DOHH2 (cell line): ENCODE data around the gene NBEA.

Experiments
- H3F3A ChIP-seq: fragments of 200-600 bp; sonication (generic), shearing (Covaris generic); 2 replicates; pipeline ENCODE4 v1.6.0; 2016; ENCODE audit warnings: antibody characterized with exemption, mild to moderate bottlenecking; ENCODE audit not compliant: control insufficient read depth, insufficient read depth
- H3K27ac ChIP-seq: fragments of 200-600 bp; sonication (generic); 2 replicates; pipeline ENCODE4 v1.5.1; 2014; ENCODE audit warnings: low read depth, mild to moderate bottlenecking, low read length, moderate library complexity
- H3K27me3 ChIP-seq: fragments of 200-600 bp; sonication (generic); 2 replicates; pipeline ENCODE4 v1.6.1; 2014; ENCODE audit warnings: mild to moderate bottlenecking, low read length, mixed read lengths; ENCODE audit not compliant: control insufficient read depth
- H3K36me3 ChIP-seq: fragments of 200-600 bp; sonication (generic); 2 replicates; pipeline ENCODE4 v1.6.1; 2014; ENCODE audit warnings: mild to moderate bottlenecking, low read length, moderate library complexity, mixed read lengths; ENCODE audit not compliant: control insufficient read depth
- H3K4me1 ChIP-seq: fragments of 200-600 bp; sonication (generic); 2 replicates; pipeline ENCODE4 v1.6.1; 2014; ENCODE audit warnings: mild to moderate bottlenecking, low read length, mixed read lengths; ENCODE audit not compliant: control insufficient read depth
- H3K4me2 ChIP-seq: fragments of 200-600 bp; sonication (generic); 2 replicates; pipeline ENCODE4 v1.6.0; 2014; ENCODE audit warnings: mild to moderate bottlenecking, low read length, moderate library complexity
- H3K4me3 ChIP-seq: fragments of 200-600 bp; sonication (generic); 2 replicates; pipeline ENCODE4 v1.5.1; 2014; ENCODE audit warnings: mild to moderate bottlenecking, low read length, mixed read lengths
- H3K79me2 ChIP-seq: fragments of 200-600 bp; sonication (generic); 2 replicates; pipeline ENCODE4 v1.6.1; 2014; ENCODE audit warnings: mild to moderate bottlenecking, low read length, mixed read lengths; ENCODE audit not compliant: control insufficient read depth
- H3K9me2 ChIP-seq: fragments of 200-600 bp; sonication (generic); replicated peaks from 2 replicates; pipeline ENCODE4 v1.6.1; 2014; ENCODE audit warnings: mild to moderate bottlenecking, low read length, mixed read lengths; ENCODE audit not compliant: control insufficient read depth
- H3K9me3 ChIP-seq: fragments of 200-600 bp; sonication (generic); 2 replicates; pipeline ENCODE4 v1.6.1; 2014; ENCODE audit warnings: antibody characterized with exemption, low read length, mixed read lengths; ENCODE audit not compliant: control insufficient read depth, insufficient read depth
- H4K20me1 ChIP-seq: fragments of 200-600 bp; sonication (generic); 2 replicates; pipeline ENCODE4 v1.6.0; 2014; ENCODE audit warnings: low read depth, mild to moderate bottlenecking, antibody characterized with exemption, low read length, moderate library complexity; ENCODE audit not compliant: control insufficient read depth, insufficient read depth
- EZH2phosphoT487 ChIP-seq: fragments of 200-600 bp; sonication (generic); IDR thresholded peaks from 2 replicates; pipeline ENCODE4 v1.6.1; 2017; ENCODE audit warnings: borderline replicate concordance, mild to moderate bottlenecking, antibody characterized with exemption, low read length, moderate library complexity, mixed read lengths
- TF ChIP-seq, protein P1 (sequence below): fragments of 200-600 bp; sonication (generic); IDR thresholded peaks from one replicate; pipeline ENCODE4 v1.5.1; 2014; ENCODE audit warnings: antibody characterized with exemption, mild to moderate bottlenecking, low read depth, low read length; ENCODE audit not compliant: poor library complexity, severe bottlenecking

Gene NBEA

DNA sequence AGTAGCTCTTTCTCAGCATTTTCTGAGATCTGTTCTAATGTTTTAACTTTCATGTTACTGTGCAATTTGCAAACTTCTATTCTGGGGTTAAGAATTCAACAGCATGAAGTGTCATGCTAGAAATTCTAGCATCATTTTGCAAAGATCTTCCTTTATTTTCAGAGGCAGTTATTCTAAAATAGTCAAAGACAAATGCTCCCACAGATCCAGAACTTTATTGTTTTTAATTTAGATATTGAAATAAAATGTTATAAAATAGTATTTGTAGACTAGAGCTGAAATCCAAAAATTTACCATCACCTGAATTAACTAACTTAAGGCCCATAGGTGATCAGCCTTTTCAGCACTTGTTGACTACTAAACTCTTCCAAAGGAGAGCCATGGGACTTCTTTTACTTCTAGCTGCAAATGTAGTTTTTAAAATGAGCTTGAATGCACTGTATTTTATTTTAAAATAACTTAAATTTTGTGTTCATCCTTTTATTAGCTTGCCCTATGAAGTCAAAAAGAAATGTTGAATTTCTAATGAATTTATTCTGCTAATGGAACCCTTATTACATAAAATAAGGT, 531.2 kb downstream of the NBEA start:
- Histone ChIP-seq H3K4me1 (peaks cover 38% of the 10 kb centered on the region), H3K9me3 (peaks cover 47% of the 10 kb centered on the region), H3K27me3 (no peaks in the 10 kb centered on the region), H3K36me3 (peaks cover 67% of the 10 kb centered on the region), H3K4me3 (peak overlapping the region; percentile 88), H3K27ac (0 out of 2 replicates have a peak overlapping the region, but pooled peaks have one; percentile 96), H3F3A (peaks cover 55% of the 10 kb centered on the region), H3K4me2 (peak overlapping the region; percentile 90), H3K79me2 (peaks cover 53% of the 10 kb centered on the region), H4K20me1 (no peaks in the 10 kb centered on the region), H3K9me2 (no peaks in the 10 kb centered on the region)
- TF ChIP-seq, protein P1, sequence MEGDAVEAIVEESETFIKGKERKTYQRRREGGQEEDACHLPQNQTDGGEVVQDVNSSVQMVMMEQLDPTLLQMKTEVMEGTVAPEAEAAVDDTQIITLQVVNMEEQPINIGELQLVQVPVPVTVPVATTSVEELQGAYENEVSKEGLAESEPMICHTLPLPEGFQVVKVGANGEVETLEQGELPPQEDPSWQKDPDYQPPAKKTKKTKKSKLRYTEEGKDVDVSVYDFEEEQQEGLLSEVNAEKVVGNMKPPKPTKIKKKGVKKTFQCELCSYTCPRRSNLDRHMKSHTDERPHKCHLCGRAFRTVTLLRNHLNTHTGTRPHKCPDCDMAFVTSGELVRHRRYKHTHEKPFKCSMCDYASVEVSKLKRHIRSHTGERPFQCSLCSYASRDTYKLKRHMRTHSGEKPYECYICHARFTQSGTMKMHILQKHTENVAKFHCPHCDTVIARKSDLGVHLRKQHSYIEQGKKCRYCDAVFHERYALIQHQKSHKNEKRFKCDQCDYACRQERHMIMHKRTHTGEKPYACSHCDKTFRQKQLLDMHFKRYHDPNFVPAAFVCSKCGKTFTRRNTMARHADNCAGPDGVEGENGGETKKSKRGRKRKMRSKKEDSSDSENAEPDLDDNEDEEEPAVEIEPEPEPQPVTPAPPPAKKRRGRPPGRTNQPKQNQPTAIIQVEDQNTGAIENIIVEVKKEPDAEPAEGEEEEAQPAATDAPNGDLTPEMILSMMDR = no peak
- TF ChIP-seq EZH2phosphoT487 = no peak

DNA sequence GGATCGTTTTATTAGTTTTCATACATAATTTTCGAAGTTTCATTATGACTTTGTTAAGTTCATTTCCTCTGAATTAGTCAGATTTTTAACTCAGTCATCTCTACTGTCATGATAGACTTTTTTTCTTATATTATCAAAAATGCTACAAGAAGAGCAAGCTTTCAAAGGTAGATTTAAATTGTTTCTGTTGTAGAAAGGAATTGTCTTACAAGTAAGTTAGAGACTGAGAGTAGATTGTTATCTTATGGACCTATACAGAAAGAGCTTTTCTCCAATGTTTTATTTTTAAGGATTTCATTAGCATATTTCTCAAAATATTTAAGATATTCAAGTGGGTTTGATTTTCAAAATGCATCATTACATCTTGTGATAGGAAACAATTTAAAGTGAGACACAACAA, 531.7 kb downstream of the NBEA start:
- no peaks in the 10 kb centered on the region for H3K27me3 ChIP-seq
- TF ChIP-seq EZH2phosphoT487 = no peak
- TF ChIP-seq, protein P1 = no peak
- peak overlapping the region; percentile 88 for H3K4me3 ChIP-seq
- peaks cover 55% of the 10 kb centered on the region for H3F3A ChIP-seq
- H4K20me1 ChIP-seq = no peaks in the 10 kb centered on the region
- no peaks in the 10 kb centered on the region for H3K9me2 ChIP-seq
- H3K36me3 ChIP-seq = peaks cover 67% of the 10 kb centered on the region
- H3K9me3 ChIP-seq = peaks cover 47% of the 10 kb centered on the region
- 0 out of 2 replicates have a peak overlapping the region, but pooled peaks have one; percentile 96 for H3K27ac ChIP-seq
- H3K4me1 ChIP-seq = peaks cover 43% of the 10 kb centered on the region
- H3K4me2 ChIP-seq = peak overlapping the region; percentile 90
- H3K79me2 ChIP-seq = peaks cover 58% of the 10 kb centered on the region

DNA sequence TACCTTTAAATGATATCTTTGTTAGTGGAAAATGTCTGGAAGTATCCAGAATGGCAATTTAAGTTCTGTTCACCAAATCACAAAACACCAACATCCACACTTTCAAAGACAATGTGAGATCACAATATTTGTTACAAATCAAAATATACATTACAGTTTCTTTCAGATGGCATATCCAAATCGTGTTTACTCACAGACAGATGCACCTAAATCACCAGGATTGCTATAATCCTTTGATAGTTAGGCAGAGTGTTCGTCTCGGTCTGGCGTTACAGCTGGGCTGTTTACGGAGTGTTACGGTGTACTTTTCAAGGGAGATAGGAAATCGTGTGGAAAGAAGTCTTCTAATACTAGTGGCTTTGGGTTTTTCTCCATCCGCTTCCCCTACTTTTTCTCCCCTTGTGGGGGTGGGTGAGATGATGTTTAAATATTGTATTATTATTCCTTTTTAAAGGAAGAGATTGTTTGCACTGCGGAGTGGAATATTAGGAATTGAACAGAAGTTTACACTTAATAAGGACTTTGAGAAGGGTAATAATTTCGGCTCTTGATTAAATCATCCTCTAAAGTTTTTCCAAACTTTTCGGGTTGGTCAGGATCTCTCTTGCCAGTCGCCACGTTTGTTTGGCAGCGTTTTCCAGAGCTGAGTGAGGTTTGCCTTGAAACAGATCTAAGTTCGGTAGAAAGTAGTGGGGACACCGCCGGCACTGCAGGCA, 532.6 kb downstream of the NBEA start:
- peak overlapping the region; percentile 96 for H3K27ac ChIP-seq
- peaks cover 65% of the 10 kb centered on the region for H3K79me2 ChIP-seq
- peaks cover 47% of the 10 kb centered on the region for H3K4me1 ChIP-seq
- H3K9me2 ChIP-seq = no peaks in the 10 kb centered on the region
- no peaks in the 10 kb centered on the region for H4K20me1 ChIP-seq
- peak overlapping the region; percentile 90 for H3K4me2 ChIP-seq
- peaks cover 67% of the 10 kb centered on the region for H3K36me3 ChIP-seq
- peaks cover 64% of the 10 kb centered on the region for H3F3A ChIP-seq
- peak overlapping the region; percentile 88 for H3K4me3 ChIP-seq
- TF ChIP-seq EZH2phosphoT487 = no peak
- TF ChIP-seq, protein P1 = no peak
- peaks cover 47% of the 10 kb centered on the region for H3K9me3 ChIP-seq
- H3K27me3 ChIP-seq = no peaks in the 10 kb centered on the region
